Chondrocyte (in vitro differentiated cells): ENCODE results near the gene ADGRE2. TPM values are rescaled to one million over a fixed set of nuclear protein-coding genes. Genes with fewer than 3 reads are reported as not detected.
"Not testable (repeated sequence)": the region's sequence is repeated elsewhere in the genome, so short reads cannot be mapped to it uniquely, and the experiment has no call there.

Experiments
- DNase-seq: peaks from one replicate; pipeline ENCODE4 v3.0.0; 2021; ENCODE audit warnings: mixed read lengths, low spot score
- H3K27ac Mint-ChIP-seq: one replicate; pipeline ENCODE4 v1.8.0; 2021; ENCODE audit warnings: mild to moderate bottlenecking, moderate library complexity, mixed read lengths; ENCODE audit not compliant: unreplicated experiment
- H3K27me3 Mint-ChIP-seq: 2 replicates; pipeline ENCODE4 v1.8.0; 2021; ENCODE audit warnings: low read depth, mixed read lengths
- H3K36me3 Mint-ChIP-seq: 2 replicates; pipeline ENCODE4 v1.8.0; 2021; ENCODE audit warnings: low read depth, mixed read lengths
- H3K4me1 Mint-ChIP-seq: 2 replicates; pipeline ENCODE4 v1.8.0; 2021; ENCODE audit warnings: low read depth, mild to moderate bottlenecking, mixed read lengths
- H3K4me3 Mint-ChIP-seq: one replicate; pipeline ENCODE4 v1.8.0; 2021; ENCODE audit warnings: mild to moderate bottlenecking, moderate library complexity, mixed read lengths; ENCODE audit not compliant: unreplicated experiment
- H3K9me3 Mint-ChIP-seq: 2 replicates; pipeline ENCODE4 v1.8.0; 2021; ENCODE audit warnings: low read depth, mixed read lengths
- total RNA-seq: library from RNA; stranded (reverse); gene quantifications from 3 replicates; pipeline ENCODE4 v1.2.1, GENCODE V29; 2021
- TF ChIP-seq, protein P1 (sequence below): fragments of 200-600 bp; sonication (generic); IDR thresholded peaks from 2 replicates; pipeline ENCODE4 v1.5.0; 2021; ENCODE audit warnings: antibody characterized with exemption, mild to moderate bottlenecking, moderate library complexity

ADGRE2 gene
- total RNA-seq, 1 donor from 2014 or later, result 0.87 TPM

- no peaks in the 10 kb centered on the region for H3K36me3 Mint-ChIP-seq
- peaks cover 2% of the 10 kb centered on the region for H3K27me3 Mint-ChIP-seq
- TF ChIP-seq, protein P1, sequence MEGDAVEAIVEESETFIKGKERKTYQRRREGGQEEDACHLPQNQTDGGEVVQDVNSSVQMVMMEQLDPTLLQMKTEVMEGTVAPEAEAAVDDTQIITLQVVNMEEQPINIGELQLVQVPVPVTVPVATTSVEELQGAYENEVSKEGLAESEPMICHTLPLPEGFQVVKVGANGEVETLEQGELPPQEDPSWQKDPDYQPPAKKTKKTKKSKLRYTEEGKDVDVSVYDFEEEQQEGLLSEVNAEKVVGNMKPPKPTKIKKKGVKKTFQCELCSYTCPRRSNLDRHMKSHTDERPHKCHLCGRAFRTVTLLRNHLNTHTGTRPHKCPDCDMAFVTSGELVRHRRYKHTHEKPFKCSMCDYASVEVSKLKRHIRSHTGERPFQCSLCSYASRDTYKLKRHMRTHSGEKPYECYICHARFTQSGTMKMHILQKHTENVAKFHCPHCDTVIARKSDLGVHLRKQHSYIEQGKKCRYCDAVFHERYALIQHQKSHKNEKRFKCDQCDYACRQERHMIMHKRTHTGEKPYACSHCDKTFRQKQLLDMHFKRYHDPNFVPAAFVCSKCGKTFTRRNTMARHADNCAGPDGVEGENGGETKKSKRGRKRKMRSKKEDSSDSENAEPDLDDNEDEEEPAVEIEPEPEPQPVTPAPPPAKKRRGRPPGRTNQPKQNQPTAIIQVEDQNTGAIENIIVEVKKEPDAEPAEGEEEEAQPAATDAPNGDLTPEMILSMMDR, result no peak
- DNase-seq, result no peak
- H3K27ac Mint-ChIP-seq, result no peak overlapping the region
- H3K4me3 Mint-ChIP-seq, result no peak overlapping the region
- H3K9me3 Mint-ChIP-seq, result peaks cover 9% of the 10 kb centered on the region
- H3K4me1 Mint-ChIP-seq, result no peaks in the 10 kb centered on the region
Observed at GRCh38 chr19:14795078-14795721, 16.8 kb upstream of the ADGRE2 start.

DNA sequence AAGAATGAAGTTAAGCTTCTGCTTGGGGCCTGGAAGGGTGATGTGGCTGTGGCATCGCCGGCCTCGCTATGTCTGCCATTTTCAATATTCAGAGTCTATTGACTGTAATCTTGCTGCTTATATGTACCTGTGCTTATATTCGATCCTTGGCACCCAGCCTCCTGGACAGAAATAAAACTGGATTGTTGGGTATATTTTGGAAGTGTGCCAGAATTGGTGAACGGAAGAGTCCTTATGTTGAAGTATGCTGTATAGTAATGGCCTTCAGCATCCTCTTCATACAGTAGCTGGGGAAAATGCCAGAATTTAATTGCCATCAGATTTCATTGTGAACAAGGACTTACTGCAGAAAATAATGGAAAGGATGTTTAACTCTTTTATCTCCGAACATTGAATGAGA is 13.9 kb upstream of the ADGRE2 start:
- not testable (repeated sequence) for H3K9me3 Mint-ChIP-seq, H3K27me3 Mint-ChIP-seq, H3K36me3 Mint-ChIP-seq, H3K4me3 Mint-ChIP-seq, H3K4me1 Mint-ChIP-seq, H3K27ac Mint-ChIP-seq, DNase-seq

DNA sequence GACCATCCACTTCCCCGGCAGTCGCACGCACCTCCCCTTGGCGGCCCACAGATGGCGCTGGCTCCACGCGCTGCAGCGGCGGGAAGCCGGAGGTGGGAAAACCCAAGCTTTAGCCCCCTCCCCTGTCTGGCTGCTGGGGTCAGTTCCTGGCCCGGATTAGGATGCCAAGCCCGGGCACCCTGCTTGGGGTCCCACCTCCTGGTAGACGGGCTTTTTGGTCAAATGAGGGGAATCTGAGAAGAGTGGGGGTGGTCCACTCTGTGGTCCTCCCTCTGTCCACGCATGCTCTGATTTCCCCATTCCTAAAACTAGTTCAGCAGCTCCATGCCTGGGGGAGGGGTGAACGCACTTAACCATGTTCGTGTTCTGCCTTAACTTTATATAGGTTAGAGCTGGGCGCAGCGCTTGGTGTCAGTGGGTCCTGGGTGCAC is 8.1 kb upstream of the ADGRE2 start:
- no peak for DNase-seq
- no peak overlapping the region for H3K27ac Mint-ChIP-seq
- no peak overlapping the region for H3K4me3 Mint-ChIP-seq
- peaks cover 3% of the 10 kb centered on the region for H3K4me1 Mint-ChIP-seq
- H3K9me3 Mint-ChIP-seq, result no peaks in the 10 kb centered on the region
- H3K27me3 Mint-ChIP-seq, result peaks cover 5% of the 10 kb centered on the region
- TF ChIP-seq, protein P1, result peak; percentile 72
- H3K36me3 Mint-ChIP-seq, result no peaks in the 10 kb centered on the region

GRCh38 chr19:14785102-14785793 is 6.9 kb upstream of the ADGRE2 start:
- H3K4me1 Mint-ChIP-seq, DNase-seq, H3K27me3 Mint-ChIP-seq, H3K4me3 Mint-ChIP-seq, H3K36me3 Mint-ChIP-seq, H3K9me3 Mint-ChIP-seq, H3K27ac Mint-ChIP-seq: not testable (repeated sequence)

GRCh38 chr19:14784730-14785101 is 6.4 kb upstream of the ADGRE2 start:
- not testable (repeated sequence) for H3K9me3 Mint-ChIP-seq, H3K4me1 Mint-ChIP-seq, H3K27ac Mint-ChIP-seq, H3K36me3 Mint-ChIP-seq, H3K27me3 Mint-ChIP-seq, H3K4me3 Mint-ChIP-seq, DNase-seq

DNA sequence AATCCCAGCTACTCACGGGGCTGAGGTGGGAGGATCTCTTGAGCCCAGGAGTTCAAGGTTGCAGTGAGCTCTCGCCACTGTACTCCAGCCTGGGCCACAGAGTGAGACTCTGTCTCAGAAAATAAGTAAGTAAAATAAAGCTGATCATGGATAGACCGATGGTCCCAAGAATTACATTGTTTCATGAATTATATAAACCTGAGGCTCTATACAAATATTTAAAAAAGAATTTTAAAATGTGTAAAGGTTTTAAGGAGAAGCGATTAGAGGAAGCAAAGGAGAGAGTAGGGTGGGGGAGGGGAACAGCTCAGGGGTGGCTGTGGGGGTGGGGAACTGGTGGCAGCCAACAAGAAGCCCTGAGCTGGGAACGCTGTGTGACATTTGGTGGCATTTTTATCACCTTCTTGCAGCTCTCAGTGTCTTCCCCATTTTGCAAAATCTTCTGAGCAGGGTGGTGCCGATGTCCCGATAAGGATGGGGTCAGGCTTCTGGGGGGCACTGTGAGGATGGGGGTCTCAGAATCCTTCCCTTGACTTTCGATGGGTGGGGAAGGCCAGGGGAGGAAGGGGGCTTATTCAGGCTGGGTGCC is 5.1 kb upstream of the ADGRE2 start:
- DNase-seq, H3K4me3 Mint-ChIP-seq, H3K4me1 Mint-ChIP-seq, H3K27ac Mint-ChIP-seq, H3K9me3 Mint-ChIP-seq, H3K27me3 Mint-ChIP-seq, H3K36me3 Mint-ChIP-seq: not testable (repeated sequence)

- H3K4me3 Mint-ChIP-seq, result no peak overlapping the region
- no peaks in the 10 kb centered on the region for H3K36me3 Mint-ChIP-seq
- no peaks in the 10 kb centered on the region for H3K9me3 Mint-ChIP-seq
- no peak overlapping the region for H3K27ac Mint-ChIP-seq
- H3K4me1 Mint-ChIP-seq, result peaks cover 3% of the 10 kb centered on the region
- H3K27me3 Mint-ChIP-seq, result peaks cover 2% of the 10 kb centered on the region
- DNase-seq, result no peak
- TF ChIP-seq, protein P1, result no peak
Observed at GRCh38 chr19:14782626-14783409, 4.5 kb upstream of the ADGRE2 start.

GRCh38 chr19:14781713-14782536 is 3.6 kb upstream of the ADGRE2 start:
- H3K4me3 Mint-ChIP-seq, H3K27me3 Mint-ChIP-seq, H3K36me3 Mint-ChIP-seq, H3K9me3 Mint-ChIP-seq, H3K27ac Mint-ChIP-seq, H3K4me1 Mint-ChIP-seq, DNase-seq: not testable (repeated sequence)

DNA sequence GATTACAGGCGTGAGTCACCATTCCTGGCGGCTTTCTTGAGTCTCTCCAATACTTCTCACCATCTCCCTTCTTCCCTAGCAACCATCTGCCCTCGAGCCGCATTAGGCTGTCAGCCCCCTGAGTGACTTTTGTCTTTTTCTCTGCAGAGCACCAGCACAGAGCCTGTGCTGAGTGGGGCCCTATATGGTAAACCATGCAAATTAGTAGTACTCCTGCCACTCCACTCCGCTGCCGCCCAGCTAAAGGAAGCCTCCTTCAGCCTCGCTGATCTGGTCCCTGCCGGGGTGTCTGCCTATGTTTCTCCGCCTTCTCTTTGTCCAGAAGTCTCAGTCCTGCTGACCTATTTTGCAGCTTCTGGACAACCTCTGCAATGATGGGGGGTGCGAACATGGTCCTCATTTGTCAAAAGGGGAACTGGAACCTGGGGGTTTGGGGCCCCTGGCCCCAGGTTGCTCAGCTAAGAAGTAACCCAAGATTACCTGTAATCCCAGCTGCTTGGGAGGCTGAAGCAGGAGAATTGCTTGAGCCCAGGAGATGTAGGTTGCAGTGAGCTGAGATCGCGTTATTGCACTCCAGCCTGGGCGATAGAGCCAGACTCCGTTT is 2.4 kb upstream of the ADGRE2 start:
- not testable (repeated sequence) for H3K4me1 Mint-ChIP-seq, H3K27ac Mint-ChIP-seq, H3K27me3 Mint-ChIP-seq, H3K36me3 Mint-ChIP-seq, H3K9me3 Mint-ChIP-seq, H3K4me3 Mint-ChIP-seq, DNase-seq
